Middle frontal gyrus (tissue), 1 donor: Measurements from ENCODE around the gene MVP.
"Not testable (repeated sequence)": the region's sequence is repeated elsewhere in the genome, so short reads cannot be mapped to it uniquely, and the experiment has no call there.

ENCODE experiments used
- DNase-seq: peaks from one replicate; pipeline ENCODE4 v3.0.0-alpha.2; 2015; ENCODE audit warnings: low spot score; ENCODE audit errors: extremely low spot score

The MVP gene

GRCh38 chr16:29820271-29820701 is at the start of gene MVP:
Gene MVP (plus strand): TSS chr16:29820462. CDS start chr16:29830550, 10,088 bp downstream.
- DNase-seq = no peak

GRCh38 chr16:29772330-29772729 is 47.9 kb upstream of the MVP start:
- not testable (repeated sequence) for DNase-seq

GRCh38 chr16:29774730-29775129 is 45.5 kb upstream of the MVP start:
- no peak for DNase-seq

GRCh38 chr16:29775742-29776408 is 44.4 kb upstream of the MVP start:
- DNase-seq = no peak

GRCh38 chr16:29777576-29778350 is 42.5 kb upstream of the MVP start, which contains the start of gene ZG16:
Gene ZG16 (plus strand): TSS chr16:29778256. CDS start chr16:29779267, 1,011 bp downstream.
- DNase-seq = no peak

- no peak for DNase-seq
Observed at GRCh38 chr16:29779474-29779873, 40.8 kb upstream of the MVP start.

- not testable (repeated sequence) for DNase-seq
Observed at GRCh38 chr16:29783094-29783953, 36.9 kb upstream of the MVP start.

GRCh38 chr16:29784157-29784556 is 36.1 kb upstream of the MVP start:
- DNase-seq = no peak

GRCh38 chr16:29784901-29785500 is 35.3 kb upstream of the MVP start:
- no peak for DNase-seq

GRCh38 chr16:29787155-29787554 is 33.1 kb upstream of the MVP start:
- DNase-seq = not testable (repeated sequence)

- DNase-seq = no peak
Observed at GRCh38 chr16:29789775-29790182, 30.5 kb upstream of the MVP start.

GRCh38 chr16:29790183-29790948 is 29.9 kb upstream of the MVP start, which contains the start of gene KIF22:
Gene KIF22 (plus strand): TSS chr16:29790751. CDS start chr16:29790760, 9 bp downstream.
- DNase-seq = peak; percentile 99

GRCh38 chr16:29790949-29791844 is 29.1 kb upstream of the MVP start:
- no peak for DNase-seq

GRCh38 chr16:29791845-29792807 is 28.1 kb upstream of the MVP start:
- DNase-seq = no peak

- not testable (repeated sequence) for DNase-seq
Observed at GRCh38 chr16:29793153-29793552, 27.1 kb upstream of the MVP start.

GRCh38 chr16:29794231-29794710 is 26.0 kb upstream of the MVP start:
- no peak for DNase-seq

GRCh38 chr16:29802416-29802935 is 17.8 kb upstream of the MVP start:
- DNase-seq = no peak

- DNase-seq = no peak
Observed at GRCh38 chr16:29804020-29804419, 16.2 kb upstream of the MVP start.
